Motor neuron (in vitro differentiated cells): ENCODE data around the gene ST3GAL3. TPM values are rescaled to one million over a fixed set of nuclear protein-coding genes. Genes with fewer than 3 reads are reported as not detected.
"Not testable (repeated sequence)": the region's sequence is repeated elsewhere in the genome, so short reads cannot be mapped to it uniquely, and the experiment has no call there.

ENCODE experiments used
- ATAC-seq, 8 experiments: fragments of 200-7000 bp; cut with Tn5 transposase; replicated peaks in 6 of 8; 2 replicates each; pipeline ENCODE4 v1.8.0; 2021; ENCODE audit warnings: mild to moderate bottlenecking in 8 of 8, moderate library complexity in 8 of 8
- H3K27ac ChIP-seq, 2 donors: fragments of 250-450 bp; sonication (Bioruptor Pico); 2 replicates each; pipeline ENCODE4 v1.9.0; 2021; ENCODE audit warnings: antibody characterized with exemption in 2 of 2, mild to moderate bottlenecking in 2 of 2, moderate library complexity in 1 of 2
- H3K4me1 ChIP-seq, 2 donors: fragments of 250-450 bp; sonication (Bioruptor Pico); replicated peaks in 1 of 2; 2 replicates each; pipeline ENCODE4 v1.6.1; 2021; ENCODE audit warnings: antibody characterized with exemption in 2 of 2, mild to moderate bottlenecking in 2 of 2, moderate library complexity in 1 of 2
- H3K4me3 ChIP-seq, 5 donors: fragments of 250-450 bp; sonication (Bioruptor Pico); 2 replicates each; pipeline ENCODE4 v1.9.0; 2021; ENCODE audit warnings: antibody characterized with exemption in 5 of 5, mild to moderate bottlenecking in 5 of 5, moderate library complexity in 4 of 5
- WGBS, 10 experiments: fragments of 450-650 bp; shearing (Covaris generic); methylation state at CpG; one replicate each; pipeline ENCODE4 v1.0.0; 2022; 5-methylcytosine and 5-hydroxymethylcytosine counted together
- in situ Hi-C, 9 experiments: fragments of 400-800 bp; cut with MboI; loops; one replicate each; pipeline ENCODE4 v1.15.0; 2021; ENCODE audit warnings: low sequenced_read_pairs in 9 of 9, low pct_unique_long_range_greater_than_20kb in 2 of 9; ENCODE audit not compliant: unreplicated experiment in 9 of 9
- total RNA-seq, 8 experiments: library from RNA; unstranded; fragments of 300-600 nt; gene quantifications; 2 replicates each; pipeline versions ENCODE4 v1.2.3 to v1.2.4, GENCODE V29; 2022

Gene ST3GAL3
- total RNA-seq, 8 experiments from 2014 or later, result 11.7 to 30.6 (median 29.0) TPM

GRCh38 chr1:43822040-43822690, 114.8 kb downstream of the ST3GAL3 start:
- Histone ChIP-seq H3K27ac (no peak overlapping the region), H3K4me3 (no peak overlapping the region), H3K4me1 (no peaks in the 10 kb centered on the region)
- in situ Hi-C loops, result no loop called here
- 0 to 100% (median 81%) methylated on average over 1 to 3 of the region's 3 CpGs; no CpG with 5 or more reads in 1 of the 10 experiments for WGBS, 10 experiments
- ATAC-seq, result peak in 3 of 8 experiments; percentile 89 to 100 (median 99)

DNA sequence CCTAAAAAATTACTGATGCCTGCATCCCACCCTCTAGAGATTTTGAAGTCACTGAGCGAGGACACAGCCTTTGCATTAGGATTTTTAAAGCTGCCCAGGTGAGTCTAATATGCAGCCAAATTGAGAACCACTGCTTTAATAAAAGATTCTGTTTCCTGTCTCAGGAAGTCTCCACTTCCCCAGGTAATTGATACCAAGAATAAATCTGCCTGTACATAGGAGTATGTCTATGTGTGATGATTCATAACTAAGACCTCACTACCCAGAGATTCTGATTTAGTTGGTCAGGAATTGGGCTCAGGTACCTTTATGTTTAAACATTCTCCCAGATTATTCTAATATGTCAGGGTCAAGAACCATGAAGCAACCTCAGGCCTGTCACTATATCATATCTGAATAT, 117.5 kb downstream of the ST3GAL3 start:
- H3K27ac ChIP-seq, result no peak overlapping the region
- ATAC-seq, result no peak
- H3K4me1 ChIP-seq, result no peaks in the 10 kb centered on the region
- WGBS, 10 experiments, result 88 to 100% (median 100%) methylated on average over 1 of the region's 1 CpG; no CpG with 5 or more reads in 4 of the 10 experiments
- no peak overlapping the region for H3K4me3 ChIP-seq
- in situ Hi-C loops, result loop anchor here in 1 of 9 experiments (25.0 kb wide), 1 partner anchor 87 kb away; no protein-coding TSS in a partner anchor

- Histone ChIP-seq H3K27ac (no peak overlapping the region), H3K4me3 (no peak overlapping the region), H3K4me1 (no peaks in the 10 kb centered on the region)
- 89 to 100% (median 100%) methylated on average over 1 of the region's 1 CpG; no CpG with 5 or more reads in 1 of the 10 experiments for WGBS, 10 experiments
- in situ Hi-C loops, result loop anchor here in 1 of 9 experiments (25.0 kb wide), 1 partner anchor 91 kb away; no protein-coding TSS in a partner anchor
- ATAC-seq, result no peak
These were observed 121.2 kb downstream of the ST3GAL3 start for GRCh38 chr1:43828574-43828973.

DNA sequence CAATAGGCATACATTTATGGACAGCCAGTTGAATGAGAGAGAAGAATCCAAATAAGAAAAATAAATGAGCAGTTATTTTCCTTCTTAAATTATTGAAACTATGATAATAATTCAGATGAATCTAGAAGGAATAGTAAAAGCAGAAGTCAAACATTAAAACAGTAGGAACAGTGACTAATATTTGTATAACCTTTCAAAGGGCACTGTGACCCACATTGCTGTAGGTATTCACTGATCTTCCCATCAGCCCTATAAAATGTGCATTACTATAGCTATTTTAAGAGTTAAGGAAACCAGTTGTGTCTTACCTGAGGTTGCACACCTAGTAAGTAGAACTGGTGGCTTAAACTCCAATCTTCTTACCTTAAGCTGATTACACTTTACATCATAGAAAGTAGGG, 123.5 kb downstream of the ST3GAL3 start:
- Histone ChIP-seq H3K27ac (no peak overlapping the region), H3K4me3 (no peak overlapping the region), H3K4me1 (peaks cover 0 to 2% of the 10 kb centered on the region in 2 donors)
- no peak for ATAC-seq
- in situ Hi-C loops, result loop anchor here in 1 of 9 experiments (25.0 kb wide), 1 partner anchor 94 kb away; no protein-coding TSS in a partner anchor

DNA sequence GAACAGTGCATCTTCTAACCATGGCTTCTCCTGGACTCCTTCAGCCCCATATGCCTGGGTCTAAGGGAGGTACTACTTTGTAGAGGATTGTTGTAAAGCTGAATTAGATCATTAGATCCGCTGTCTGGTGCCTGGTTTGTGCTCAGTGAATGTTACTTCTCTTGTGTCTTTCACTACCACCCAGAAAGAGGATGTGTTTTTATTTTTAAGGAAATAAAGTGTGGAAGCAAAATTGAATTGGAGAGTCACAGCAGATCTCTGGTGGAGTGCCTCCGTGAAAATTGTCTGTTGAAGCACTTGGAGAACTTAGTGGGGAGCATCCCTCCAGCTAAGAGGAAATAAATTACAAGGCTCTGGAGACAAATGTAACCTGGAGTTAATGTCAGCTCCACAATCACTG, 124.5 kb downstream of the ST3GAL3 start:
- Histone ChIP-seq H3K4me3 (no peak overlapping the region), H3K27ac (no peak overlapping the region), H3K4me1 (peaks cover 0 to 9% of the 10 kb centered on the region in 2 donors)
- in situ Hi-C loops, result loop anchor here in 1 of 9 experiments (25.0 kb wide), 1 partner anchor 95 kb away; no protein-coding TSS in a partner anchor
- WGBS, 10 experiments, result 67 to 100% (median 96%) methylated on average over 1 to 2 of the region's 2 CpGs; no CpG with 5 or more reads in 2 of the 10 experiments
- no peak for ATAC-seq

DNA sequence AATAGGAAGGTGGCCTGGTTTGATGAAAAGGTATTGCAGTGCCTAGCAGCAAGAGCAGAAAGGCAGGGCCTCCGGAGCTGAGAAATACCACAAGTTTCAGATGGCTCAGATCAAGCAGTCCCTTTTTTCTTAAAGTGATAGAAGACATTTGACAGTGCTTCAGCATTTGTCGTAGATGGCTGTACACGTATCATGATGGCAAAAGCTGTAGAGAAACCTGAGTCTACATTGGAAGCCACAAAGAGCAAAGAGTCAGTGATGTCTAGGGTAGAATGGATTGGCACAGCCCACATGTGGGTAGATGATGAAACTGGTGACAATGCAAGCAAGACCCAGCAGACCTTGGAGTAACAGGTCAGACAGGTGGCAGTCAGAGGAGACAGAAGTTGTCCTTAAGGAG, 124.9 kb downstream of the ST3GAL3 start:
- 72 to 100% (median 85%) methylated on average over 1 to 3 of the region's 3 CpGs; no CpG with 5 or more reads in 4 of the 10 experiments for WGBS, 10 experiments
- no peak overlapping the region for H3K4me3 ChIP-seq
- no peak for ATAC-seq
- no peak overlapping the region for H3K27ac ChIP-seq
- H3K4me1 ChIP-seq, result peaks cover 0 to 9% of the 10 kb centered on the region in 2 donors
- in situ Hi-C loops, result loop anchor here in 1 of 9 experiments (25.0 kb wide), 1 partner anchor 95 kb away; no protein-coding TSS in a partner anchor

DNA sequence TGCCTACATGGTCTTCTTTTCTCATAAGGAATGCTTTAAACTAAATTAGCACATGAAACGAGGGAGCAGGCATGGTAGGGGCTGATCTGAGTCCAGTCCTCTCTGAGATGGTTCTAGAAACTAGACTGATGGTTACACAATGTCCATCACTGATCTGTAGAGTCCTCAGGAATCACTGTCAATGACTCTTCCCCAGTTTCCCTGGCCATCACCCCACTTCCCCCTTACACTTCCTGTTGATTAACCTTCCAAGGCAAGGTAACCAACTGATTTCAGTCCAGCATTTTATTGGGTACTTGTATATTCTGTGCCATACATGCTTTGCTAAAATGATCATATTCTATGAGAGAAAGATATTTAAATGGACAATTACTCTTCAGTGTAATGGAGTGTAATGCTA, 125.7 kb downstream of the ST3GAL3 start:
- 29 to 100% (median 62%) methylated on average over 1 of the region's 1 CpG; no CpG with 5 or more reads in 2 of the 10 experiments for WGBS, 10 experiments
- in situ Hi-C loops, result loop anchor here in 1 of 9 experiments (25.0 kb wide), 1 partner anchor 96 kb away; no protein-coding TSS in a partner anchor
- no peak overlapping the region for H3K4me3 ChIP-seq
- H3K27ac ChIP-seq, result no peak overlapping the region
- no peak for ATAC-seq
- H3K4me1 ChIP-seq, result peaks cover 0 to 9% of the 10 kb centered on the region in 2 donors

- not testable (repeated sequence) for ATAC-seq, H3K4me3 ChIP-seq, H3K4me1 ChIP-seq, H3K27ac ChIP-seq
- in situ Hi-C loops, result loop anchor here in 1 of 9 experiments (25.0 kb wide), 1 partner anchor 97 kb away; no protein-coding TSS in a partner anchor
- WGBS, 10 experiments, result 80 to 100% (median 85%) methylated on average over 1 to 10 of the region's 10 CpGs; no CpG with 5 or more reads in 6 of the 10 experiments
These were observed 126.6 kb downstream of the ST3GAL3 start for GRCh38 chr1:43833902-43834279.

DNA sequence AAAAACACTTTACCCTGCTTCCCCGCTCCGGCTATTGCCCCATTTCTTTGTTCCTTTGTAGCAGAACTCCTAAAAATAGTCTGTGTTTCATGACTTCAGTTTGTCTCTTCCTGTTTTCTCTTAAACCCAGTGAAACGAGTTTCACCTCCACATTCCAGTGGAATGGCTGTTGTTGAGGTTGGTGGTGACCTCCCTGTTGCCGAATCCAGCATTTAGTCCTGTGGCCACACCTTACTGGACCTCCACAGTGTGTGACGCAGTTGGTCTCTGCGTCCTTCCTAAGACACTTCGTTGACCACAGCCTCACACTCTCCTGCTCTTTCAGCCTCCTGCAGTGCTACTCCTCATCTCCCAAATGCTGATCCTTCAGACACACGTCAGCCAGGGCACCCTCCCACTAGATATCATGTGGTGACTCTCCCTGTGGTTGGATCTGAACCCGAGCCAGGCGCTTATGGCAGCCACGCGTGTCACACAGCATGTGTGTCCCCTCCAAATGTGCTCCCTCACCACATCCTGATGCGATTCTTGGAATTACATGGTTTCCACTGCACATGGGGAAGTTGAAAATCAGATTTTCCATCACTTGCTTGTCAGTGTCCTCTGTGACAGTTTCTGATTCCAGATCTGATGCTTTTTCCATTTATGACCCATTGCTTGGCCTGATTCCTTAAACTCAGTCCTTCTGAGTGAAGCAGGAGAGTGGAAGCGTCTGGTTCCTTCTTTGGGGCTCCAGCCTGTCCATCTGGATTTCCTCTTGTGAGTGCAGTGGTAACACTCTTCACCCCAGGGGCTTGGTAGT, 127.1 kb downstream of the ST3GAL3 start:
- Histone ChIP-seq H3K4me3 (no peak overlapping the region), H3K27ac (no peak overlapping the region), H3K4me1 (peaks cover 0 to 9% of the 10 kb centered on the region in 2 donors)
- WGBS, 10 experiments, result 14 to 95% (median 84%) methylated on average over 1 to 14 of the region's 14 CpGs
- ATAC-seq, result peak in 2 of 8 experiments; percentile 57 to 63
- in situ Hi-C loops, result loop anchor here in 1 of 9 experiments (25.0 kb wide), 1 partner anchor 97 kb away; no protein-coding TSS in a partner anchor

GRCh38 chr1:43835082-43836021, 128.0 kb downstream of the ST3GAL3 start:
- H3K27ac ChIP-seq, result no peak overlapping the region
- peak; percentile 34 to 83 (median 56) for ATAC-seq
- no peak overlapping the region for H3K4me3 ChIP-seq
- 0 to 82% (median 53%) methylated on average over 1 to 11 of the region's 11 CpGs; no CpG with 5 or more reads in 1 of the 10 experiments for WGBS, 10 experiments
- in situ Hi-C loops, result loop anchor here in 1 of 9 experiments (25.0 kb wide), 1 partner anchor 98 kb away; no protein-coding TSS in a partner anchor
- peaks cover 0 to 9% of the 10 kb centered on the region in 2 donors for H3K4me1 ChIP-seq

GRCh38 chr1:43836267-43836951, 129.1 kb downstream of the ST3GAL3 start:
- Histone ChIP-seq H3K4me3 (no peak overlapping the region), H3K27ac (no peak overlapping the region), H3K4me1 (peaks cover 0 to 9% of the 10 kb centered on the region in 2 donors)
- in situ Hi-C loops, result loop anchor here in 1 of 9 experiments (25.0 kb wide), 1 partner anchor 99 kb away; no protein-coding TSS in a partner anchor
- peak; percentile 40 to 95 (median 78) for ATAC-seq
- WGBS, 10 experiments, result 0 to 100% (median 59%) methylated on average over 1 to 6 of the region's 6 CpGs; no CpG with 5 or more reads in 1 of the 10 experiments
